ENCODE measurements around the gene FBXO8. TPM values are rescaled to one million over a fixed set of nuclear protein-coding genes. Genes with fewer than 3 reads are reported as not detected.

Gene FBXO8
- total and polyA plus RNA-seq, 8 donors, result 24.9 to 32.3 (median 26.8) TPM

DNA sequence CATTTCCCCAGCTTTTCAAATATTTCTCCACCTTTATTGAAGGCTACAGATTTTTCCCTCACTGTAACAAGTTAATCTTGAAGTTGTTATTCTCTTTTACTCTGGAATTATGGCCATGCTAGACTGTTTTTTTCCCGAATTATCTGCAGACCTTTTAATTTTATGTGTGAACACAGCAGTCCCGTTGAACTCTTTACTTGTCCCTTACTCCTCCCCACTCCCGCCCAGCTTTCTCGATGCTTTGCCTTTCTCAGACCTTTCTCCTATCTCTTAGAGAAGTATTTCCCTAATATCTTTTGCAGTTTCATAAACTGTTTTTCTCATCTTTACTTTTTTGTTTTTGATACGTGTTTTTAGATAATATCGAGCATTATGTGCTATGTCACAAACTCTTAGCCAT lies 1.0 kb upstream of the FBXO8 start:
- intact Hi-C loops (cut with DNase I), result no loop called here
- ATAC-seq, result no peak
- Histone ChIP-seq H3K27ac (peak overlapping the region; percentile 98), H3K4me1 (peaks cover 5 to 50% of the 10 kb centered on the region in 2 donors), H3K4me3 (peak overlapping the region; percentile 77 to 93), H3K27me3 (no peaks in the 10 kb centered on the region), H3K9me3 (no peaks in the 10 kb centered on the region), H3K36me3 (no peaks in the 10 kb centered on the region)
- DNase-seq, result peak in 1 of 4 donors; percentile 10
- TF ChIP-seq, protein P1, sequence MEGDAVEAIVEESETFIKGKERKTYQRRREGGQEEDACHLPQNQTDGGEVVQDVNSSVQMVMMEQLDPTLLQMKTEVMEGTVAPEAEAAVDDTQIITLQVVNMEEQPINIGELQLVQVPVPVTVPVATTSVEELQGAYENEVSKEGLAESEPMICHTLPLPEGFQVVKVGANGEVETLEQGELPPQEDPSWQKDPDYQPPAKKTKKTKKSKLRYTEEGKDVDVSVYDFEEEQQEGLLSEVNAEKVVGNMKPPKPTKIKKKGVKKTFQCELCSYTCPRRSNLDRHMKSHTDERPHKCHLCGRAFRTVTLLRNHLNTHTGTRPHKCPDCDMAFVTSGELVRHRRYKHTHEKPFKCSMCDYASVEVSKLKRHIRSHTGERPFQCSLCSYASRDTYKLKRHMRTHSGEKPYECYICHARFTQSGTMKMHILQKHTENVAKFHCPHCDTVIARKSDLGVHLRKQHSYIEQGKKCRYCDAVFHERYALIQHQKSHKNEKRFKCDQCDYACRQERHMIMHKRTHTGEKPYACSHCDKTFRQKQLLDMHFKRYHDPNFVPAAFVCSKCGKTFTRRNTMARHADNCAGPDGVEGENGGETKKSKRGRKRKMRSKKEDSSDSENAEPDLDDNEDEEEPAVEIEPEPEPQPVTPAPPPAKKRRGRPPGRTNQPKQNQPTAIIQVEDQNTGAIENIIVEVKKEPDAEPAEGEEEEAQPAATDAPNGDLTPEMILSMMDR (IDR thresholded peaks at IDR 0.05), result no peak

DNA sequence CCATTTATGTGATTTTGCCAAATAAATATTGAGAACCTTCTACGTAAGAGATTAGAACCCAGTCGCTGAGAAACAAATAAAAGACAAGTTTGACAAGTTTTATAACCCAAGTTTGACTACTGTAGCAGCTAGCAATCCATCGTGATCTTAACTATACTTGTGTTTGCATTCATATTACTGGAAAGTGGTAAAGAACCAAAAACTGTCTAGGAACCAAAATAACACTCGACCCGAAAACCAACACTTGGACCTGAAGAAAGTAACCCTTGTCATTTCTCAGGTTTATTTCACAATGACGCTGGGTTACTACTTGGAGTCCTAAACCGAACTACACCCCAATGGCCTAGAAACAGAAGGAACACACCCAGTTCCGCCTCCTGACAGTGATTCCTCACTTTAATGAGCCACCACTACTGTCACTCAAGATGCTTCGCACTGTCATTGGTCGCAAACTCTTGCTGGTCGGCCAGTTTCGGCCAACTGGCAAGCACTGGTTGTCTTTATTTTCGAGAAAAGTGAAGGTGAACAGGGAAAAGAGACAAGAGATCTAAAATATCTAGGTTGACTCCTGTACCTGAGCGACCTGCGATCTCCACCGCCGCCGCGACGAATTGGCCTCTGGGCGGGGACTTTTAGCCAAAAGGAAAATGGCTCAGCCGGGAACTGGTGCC lies 496 bp downstream of the FBXO8 start:
- no peaks in the 10 kb centered on the region for H3K36me3 ChIP-seq
- H3K4me3 ChIP-seq, result peak overlapping the region; percentile 77 to 93
- peak; percentile 98 for ATAC-seq
- peak; percentile 80 to 91 (median 86) for DNase-seq
- intact Hi-C loops (cut with DNase I), result no loop called here
- TF ChIP-seq, protein P1 (IDR thresholded peaks at IDR 0.05), result no peak
- no peaks in the 10 kb centered on the region for H3K9me3 ChIP-seq
- H3K4me1 ChIP-seq, result peaks cover 5 to 57% of the 10 kb centered on the region in 2 donors
- H3K27me3 ChIP-seq, result no peaks in the 10 kb centered on the region
- H3K27ac ChIP-seq, result peak overlapping the region; percentile 98

DNA sequence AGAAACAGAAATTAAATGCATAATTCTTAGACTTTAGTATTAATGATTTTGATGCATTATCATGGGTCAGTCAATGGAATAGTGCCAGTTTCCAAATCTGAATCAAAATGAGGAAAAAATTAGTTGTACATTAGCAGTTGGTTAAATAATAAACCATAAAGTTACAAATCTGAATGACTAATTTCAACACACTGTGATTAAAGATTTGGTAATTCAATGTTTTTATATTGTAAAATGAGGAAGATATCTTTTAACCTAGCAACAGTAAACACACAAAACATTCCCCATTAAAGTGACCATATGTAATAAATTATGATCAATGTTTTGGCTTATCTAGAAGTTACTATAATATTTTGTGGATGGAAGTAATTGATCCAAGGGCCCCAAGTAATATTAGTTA lies 1.6 kb downstream of the FBXO8 start:
- DNase-seq (no peak), ATAC-seq (no peak)
- H3K4me1 ChIP-seq, result peaks cover 5 to 60% of the 10 kb centered on the region in 2 donors
- H3K36me3 ChIP-seq, result no peaks in the 10 kb centered on the region
- H3K4me3 ChIP-seq, result no peak overlapping the region
- H3K27ac ChIP-seq, result no peak overlapping the region
- no peaks in the 10 kb centered on the region for H3K9me3 ChIP-seq
- TF ChIP-seq, protein P1 (IDR thresholded peaks at IDR 0.05), result no peak
- no peaks in the 10 kb centered on the region for H3K27me3 ChIP-seq
- intact Hi-C loops (cut with DNase I), result no loop called here

DNA sequence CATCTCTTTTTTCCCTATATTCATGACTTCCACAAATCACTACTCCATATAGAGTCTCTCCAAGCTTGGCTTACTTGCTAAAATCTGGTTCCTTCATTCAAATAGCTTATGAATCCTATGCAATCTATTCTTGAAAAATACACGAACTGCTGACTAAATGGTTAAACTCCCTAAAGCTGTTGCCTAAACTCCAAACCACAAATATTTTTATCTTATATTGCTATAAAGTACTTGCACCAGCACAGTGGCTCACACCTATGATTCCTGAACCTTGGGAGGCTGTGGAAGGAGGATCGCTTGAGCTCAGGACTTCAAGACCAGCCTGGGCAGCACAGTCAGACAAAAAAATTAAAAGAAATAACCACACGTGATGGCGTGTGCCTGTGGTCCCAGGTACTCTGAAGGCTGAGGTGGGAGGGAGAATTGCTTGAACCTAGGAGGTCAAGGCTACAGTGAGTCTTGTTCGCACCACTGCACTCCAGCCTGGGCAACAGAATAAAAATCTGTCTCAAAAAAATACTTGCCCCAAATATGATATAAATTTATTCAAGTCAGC lies 2.2 kb downstream of the FBXO8 start:
- Histone ChIP-seq H3K36me3 (no peaks in the 10 kb centered on the region), H3K4me1 (peaks cover 5 to 60% of the 10 kb centered on the region in 2 donors), H3K27me3 (no peaks in the 10 kb centered on the region), H3K4me3 (no peak overlapping the region), H3K9me3 (no peaks in the 10 kb centered on the region), H3K27ac (no peak overlapping the region)
- DNase-seq (no peak), ATAC-seq (no peak)
- intact Hi-C loops (cut with DNase I), result no loop called here
- TF ChIP-seq, protein P1 (IDR thresholded peaks at IDR 0.05), result no peak

DNA sequence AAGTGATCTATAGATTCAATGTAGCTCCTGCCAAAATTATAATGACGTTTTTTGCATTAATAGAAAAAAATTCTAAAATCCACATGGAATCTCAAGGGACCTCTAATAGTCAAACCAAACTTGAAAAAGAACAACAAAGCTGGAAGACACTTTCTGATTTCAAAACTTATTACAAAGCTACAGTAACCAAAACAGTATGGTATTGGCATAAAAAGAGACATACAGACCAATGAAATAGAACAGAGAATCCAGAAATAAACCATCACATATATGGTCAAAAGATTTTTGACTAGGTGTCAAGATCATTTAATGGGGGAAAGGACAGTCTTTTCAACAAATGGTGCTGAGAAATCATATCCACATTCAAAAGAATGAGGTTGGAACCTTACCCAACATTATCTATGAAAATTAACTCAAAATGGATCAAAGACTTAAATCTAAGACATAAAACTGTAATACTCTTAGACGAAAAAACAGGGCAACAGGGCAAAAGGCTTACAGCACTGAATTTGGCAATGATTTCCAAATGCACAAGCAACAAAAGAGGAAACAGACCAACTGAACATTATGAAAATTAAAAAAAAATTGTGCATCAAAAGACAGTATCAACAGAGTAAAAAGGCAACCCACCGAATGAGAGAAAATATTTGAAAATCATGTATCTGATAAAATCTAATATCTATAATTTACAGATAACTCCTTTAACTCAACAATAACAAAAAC lies 3.9 kb downstream of the FBXO8 start:
- DNase-seq (no peak), ATAC-seq (no peak)
- no peak overlapping the region for H3K27ac ChIP-seq
- H3K27me3 ChIP-seq, result no peaks in the 10 kb centered on the region
- H3K4me1 ChIP-seq, result peaks cover 2 to 44% of the 10 kb centered on the region in 2 donors
- TF ChIP-seq, protein P1 (IDR thresholded peaks at IDR 0.05), result no peak
- H3K4me3 ChIP-seq, result no peak overlapping the region
- intact Hi-C loops (cut with DNase I), result no loop called here
- no peaks in the 10 kb centered on the region for H3K36me3 ChIP-seq
- no peaks in the 10 kb centered on the region for H3K9me3 ChIP-seq

Data from left lung (tissue), 10 donors.